NT2/D1 (cell line): ENCODE measurements around the gene FN3K.

Source experiments
- SUZ12 ChIP-seq: IDR thresholded peaks from 2 replicates; pipeline ENCODE4 v1.6.1; 2011; ENCODE audit not compliant: insufficient read length, insufficient read depth; ENCODE audit errors: extremely low read depth
- YY1 ChIP-seq: IDR thresholded peaks from 2 replicates; pipeline ENCODE4 v1.6.1; 2011; ENCODE audit not compliant: insufficient read length, insufficient read depth
- ZNF274 ChIP-seq: IDR thresholded peaks from 2 replicates; pipeline ENCODE4 v1.6.1; 2011; ENCODE audit warnings: mild to moderate bottlenecking, low read depth, low read length

DNA sequence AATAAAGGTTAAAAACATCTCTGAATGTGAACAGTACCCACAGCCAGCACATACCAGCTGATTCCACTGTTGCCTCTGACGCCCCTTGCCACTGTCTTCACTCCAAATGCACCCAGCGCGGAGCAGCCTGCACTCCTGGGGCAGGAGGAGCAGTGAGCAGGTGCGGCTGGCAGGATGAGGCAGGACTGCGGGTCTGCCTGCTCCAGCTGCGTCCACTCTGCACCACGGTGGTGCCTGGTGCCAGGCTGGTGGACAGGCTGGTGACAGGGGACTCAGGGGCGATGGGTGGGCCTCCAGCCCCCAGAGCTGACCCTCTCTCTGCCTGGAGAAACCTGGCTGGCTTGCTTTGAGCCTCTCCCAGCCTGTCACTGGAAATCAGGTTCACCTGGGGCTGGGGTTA, 46.3 kb upstream of the FN3K start:
- TF ChIP-seq YY1 (no peak), ZNF274 (no peak), SUZ12 (no peak)
